Measurements from ENCODE around the gene HIVEP3. TPM values are rescaled to one million over a fixed set of nuclear protein-coding genes. Genes with fewer than 3 reads are reported as not detected.

Gene HIVEP3
- total RNA-seq, 4 donors from 2014 or later = 4.2 to 6.5 (median 4.7) TPM

DNA sequence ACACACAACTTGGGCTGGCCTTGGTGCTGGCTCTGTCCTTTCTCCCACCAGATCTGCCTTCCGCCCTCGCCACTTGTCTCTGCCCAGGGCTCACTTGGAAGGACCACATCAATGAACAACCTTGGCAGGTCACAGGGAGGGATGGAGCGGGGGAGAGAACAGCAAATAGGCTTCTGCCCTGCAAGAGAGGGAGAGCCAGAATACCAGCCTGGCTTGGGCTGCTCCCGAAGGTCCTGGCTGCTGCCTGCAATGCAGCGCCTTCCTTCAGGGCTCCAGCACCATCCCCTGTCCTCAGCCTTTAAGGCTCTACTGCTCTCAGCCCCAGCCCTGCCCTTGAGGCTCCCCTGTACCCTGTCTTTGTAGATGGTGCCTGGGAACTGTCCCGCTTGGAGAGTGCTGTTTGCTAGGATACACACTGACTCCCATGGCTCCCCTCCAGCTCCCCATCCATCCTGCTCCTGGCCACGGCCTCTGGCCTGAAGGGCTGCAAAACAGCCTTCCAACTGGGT is 43.8 kb downstream of the HIVEP3 start:
- TF ChIP-seq EP300 (IDR thresholded peaks at IDR 0.05) = no peak
- no peak for TF ChIP-seq POLR2A (IDR thresholded peaks at IDR 0.05)
- no peak for TF ChIP-seq CTCF (IDR thresholded peaks at IDR 0.05)
- no peak for DNase-seq (ENCODE audit: low spot score in 2 of 2)
- Histone ChIP-seq H3K9me3 (no peaks in the 10 kb centered on the region), H3K27ac (no peak overlapping the region), H3K4me1 (peaks cover 0 to 20% (median 6%) of the 10 kb centered on the region in 4 donors), H3K4me3 (no peak overlapping the region), H3K36me3 (no peaks in the 10 kb centered on the region), H3K27me3 (no peaks in the 10 kb centered on the region)
- WGBS, 2 donors = 84 to 88% methylated on average over 7 of the region's 7 CpGs

DNA sequence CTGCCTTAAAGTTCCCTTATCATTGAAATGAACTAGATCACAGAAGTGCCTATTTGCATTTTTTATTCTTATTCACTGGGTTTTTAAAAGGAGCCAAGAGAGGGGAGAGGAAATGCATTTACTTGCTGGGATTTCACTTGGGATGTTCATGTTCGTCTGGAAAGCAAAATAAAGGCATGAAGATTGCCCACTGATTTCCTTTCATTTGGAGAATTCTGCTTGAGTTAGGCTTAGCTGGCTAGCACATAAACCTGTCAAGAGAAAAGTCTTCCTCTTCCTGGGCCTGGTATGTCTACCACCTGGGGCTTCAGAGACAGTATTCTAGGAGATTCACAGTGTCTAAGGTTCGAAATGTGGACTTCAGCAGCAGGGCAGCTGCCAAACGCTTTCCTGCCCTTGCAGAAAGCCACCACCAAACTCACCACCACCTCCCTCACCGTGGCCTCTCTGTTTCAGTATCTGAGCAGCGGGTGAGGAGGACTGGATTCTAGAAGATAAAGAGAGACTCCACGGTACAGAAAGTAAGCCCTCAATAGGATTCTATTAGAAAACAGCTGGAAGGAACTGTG is 44.5 kb downstream of the HIVEP3 start:
- Histone ChIP-seq H3K9me3 (no peaks in the 10 kb centered on the region), H3K4me3 (no peak overlapping the region), H3K4me1 (peaks cover 0 to 20% (median 6%) of the 10 kb centered on the region in 4 donors), H3K36me3 (no peaks in the 10 kb centered on the region), H3K27ac (no peak overlapping the region), H3K27me3 (no peaks in the 10 kb centered on the region)
- DNase-seq (ENCODE audit: low spot score in 2 of 2) = no peak
- no peak for TF ChIP-seq EP300 (IDR thresholded peaks at IDR 0.05)
- no peak for TF ChIP-seq POLR2A (IDR thresholded peaks at IDR 0.05)
- no peak for TF ChIP-seq CTCF (IDR thresholded peaks at IDR 0.05)
- 80 to 83% methylated on average over 6 of the region's 6 CpGs for WGBS, 2 donors

DNA sequence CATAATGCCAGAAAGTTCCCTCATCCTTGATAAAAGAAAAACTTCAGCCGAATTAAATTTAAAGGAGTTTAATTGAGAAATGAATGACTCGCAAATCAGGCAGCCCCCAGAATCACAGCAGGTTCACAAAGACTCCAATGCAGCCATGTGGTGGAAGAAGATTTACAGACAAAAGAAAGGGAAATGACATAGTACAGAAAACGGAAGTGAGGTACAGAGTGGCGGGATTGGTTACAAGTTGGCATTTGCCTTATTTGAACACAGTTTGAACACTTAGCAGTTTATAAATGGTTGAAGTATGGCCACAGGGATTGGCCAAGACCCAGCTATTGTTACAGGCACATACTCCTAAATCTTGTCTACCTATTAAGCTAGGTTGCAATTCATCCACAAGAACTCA is 46.6 kb downstream of the HIVEP3 start:
- H3K9me3 ChIP-seq = no peaks in the 10 kb centered on the region
- H3K27me3 ChIP-seq = no peaks in the 10 kb centered on the region
- no peak for TF ChIP-seq POLR2A (IDR thresholded peaks at IDR 0.05)
- no peak for TF ChIP-seq CTCF (IDR thresholded peaks at IDR 0.05)
- no peak for TF ChIP-seq EP300 (IDR thresholded peaks at IDR 0.05)
- no peak overlapping the region for H3K27ac ChIP-seq
- no peak overlapping the region for H3K4me3 ChIP-seq
- peaks cover 0 to 9% (median 3%) of the 10 kb centered on the region in 4 donors for H3K4me1 ChIP-seq
- DNase-seq (ENCODE audit: low spot score in 2 of 2) = no peak
- H3K36me3 ChIP-seq = no peaks in the 10 kb centered on the region
- 85 to 86% methylated on average over 4 of the region's 4 CpGs for WGBS, 2 donors

DNA sequence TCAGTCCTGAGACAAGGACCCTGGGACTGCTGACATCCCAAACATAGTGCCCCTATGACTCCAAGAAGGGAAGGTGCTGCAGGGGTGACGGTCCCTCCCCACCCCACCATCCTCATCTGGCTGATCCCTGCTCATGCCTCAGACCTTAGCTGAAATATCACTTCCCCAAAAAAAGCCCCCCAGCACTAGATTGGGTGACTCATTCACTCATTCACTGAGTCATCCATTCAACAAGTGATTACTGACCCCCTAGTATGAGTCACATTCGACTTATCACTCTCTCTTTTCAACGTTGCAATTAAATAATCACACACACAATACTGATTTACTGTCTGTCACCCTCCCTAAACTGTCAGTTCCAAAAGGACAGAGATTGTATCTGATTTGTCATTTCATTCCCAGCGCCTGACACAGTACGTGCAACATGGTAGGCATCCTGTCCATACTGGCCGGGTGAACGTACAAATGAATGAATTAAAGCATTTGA is 48.6 kb downstream of the HIVEP3 start:
- TF ChIP-seq EP300 (IDR thresholded peaks at IDR 0.05) = no peak
- TF ChIP-seq POLR2A (IDR thresholded peaks at IDR 0.05) = no peak
- TF ChIP-seq CTCF (IDR thresholded peaks at IDR 0.05) = no peak
- WGBS, 2 donors = 44 to 54% methylated on average over 7 of the region's 7 CpGs
- DNase-seq (ENCODE audit: low spot score in 2 of 2) = no peak
- no peaks in the 10 kb centered on the region for H3K27me3 ChIP-seq
- no peaks in the 10 kb centered on the region for H3K9me3 ChIP-seq
- H3K36me3 ChIP-seq = no peaks in the 10 kb centered on the region
- H3K27ac ChIP-seq = no peak overlapping the region
- no peak overlapping the region for H3K4me3 ChIP-seq
- H3K4me1 ChIP-seq = no peaks in the 10 kb centered on the region

DNA sequence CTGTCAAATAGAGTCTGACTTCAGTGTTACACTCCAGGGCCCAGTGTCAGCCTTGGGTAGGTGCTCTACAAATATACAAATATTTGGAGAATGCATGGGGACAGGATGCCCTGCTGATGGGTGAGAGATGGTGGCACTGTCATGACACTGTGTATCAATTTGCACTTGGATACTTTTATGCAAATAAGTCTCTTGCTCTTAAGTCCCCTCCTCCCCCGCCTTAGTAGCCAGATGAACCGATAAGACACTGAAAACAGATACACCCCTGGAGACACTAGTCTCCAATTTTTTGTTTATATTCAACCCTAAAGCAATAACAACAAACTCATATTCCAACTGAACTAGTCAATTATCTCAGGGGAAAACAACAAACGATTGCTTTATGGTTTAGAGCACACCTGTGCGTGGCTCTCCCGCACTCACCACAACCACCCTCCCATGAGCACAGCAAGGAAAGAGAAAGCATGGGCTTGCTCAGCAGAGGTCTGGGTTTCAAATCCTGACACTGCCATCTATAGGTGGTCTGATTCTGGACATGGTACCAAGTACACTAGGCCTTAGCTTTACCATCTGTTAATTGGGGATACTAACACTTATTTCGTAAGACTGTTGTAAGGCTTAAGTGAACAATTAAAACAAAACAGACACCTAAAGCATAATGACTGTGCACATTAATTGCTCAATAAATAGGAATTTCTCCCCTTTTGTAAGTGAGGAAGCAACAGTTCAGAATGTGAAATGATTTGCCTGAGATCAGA is 50.3 kb downstream of the HIVEP3 start:
- 87 to 89% methylated on average over 6 of the region's 6 CpGs for WGBS, 2 donors

More for the DNA sequence above, 50.3 kb downstream of the HIVEP3 start:
- H3K9me3 ChIP-seq = no peaks in the 10 kb centered on the region
- no peak for DNase-seq (ENCODE audit: low spot score in 2 of 2)
- H3K4me3 ChIP-seq = no peak overlapping the region
- TF ChIP-seq EP300 (IDR thresholded peaks at IDR 0.05) = no peak
- no peak for TF ChIP-seq CTCF (IDR thresholded peaks at IDR 0.05)
- TF ChIP-seq POLR2A (IDR thresholded peaks at IDR 0.05) = no peak
- H3K4me1 ChIP-seq = no peaks in the 10 kb centered on the region
- no peaks in the 10 kb centered on the region for H3K36me3 ChIP-seq
- no peaks in the 10 kb centered on the region for H3K27me3 ChIP-seq
- no peak overlapping the region for H3K27ac ChIP-seq

Measured in tibial nerve (tissue), 4 donors.